DND-41 (cell line): ENCODE results near the gene IRS2.

Experiments
- ATAC-seq: fragments of 200-7000 bp; cut with Tn5 transposase; 3 replicates; pipeline ENCODE4 v1.9.1; 2021; ENCODE audit warnings: low read depth; ENCODE audit not compliant: insufficient read depth
- DNase-seq: peaks from one replicate; pipeline ENCODE4 v3.0.0-alpha.2; 2020
- H2AFZ ChIP-seq: 2 replicates; pipeline ENCODE4 v1.6.0; 2012; ENCODE audit warnings: low read depth, low read length
- H3K27ac ChIP-seq: 2 replicates; pipeline ENCODE4 v1.5.1; 2012; ENCODE audit warnings: low read length, inconsistent platforms
- H3K27me3 ChIP-seq: fragments of 200-600 bp; sonication (generic); 2 replicates; pipeline ENCODE4 v1.6.0; 2012; ENCODE audit warnings: low read length, mild to moderate bottlenecking, inconsistent platforms; ENCODE audit not compliant: insufficient read depth, poor library complexity
- H3K36me3 ChIP-seq: 2 replicates; pipeline ENCODE4 v1.5.1; 2012; ENCODE audit warnings: low read length, inconsistent platforms; ENCODE audit not compliant: insufficient read depth
- H3K4me1 ChIP-seq: 2 replicates; pipeline ENCODE4 v1.5.1; 2012; ENCODE audit warnings: mild to moderate bottlenecking, low read length; ENCODE audit not compliant: insufficient read depth
- H3K4me2 ChIP-seq: 2 replicates; pipeline ENCODE4 v1.6.0; 2012; ENCODE audit warnings: mild to moderate bottlenecking, moderate library complexity, low read length, inconsistent platforms; ENCODE audit not compliant: insufficient read depth
- H3K4me3 ChIP-seq, 2 experiments: fragments of 200-600 bp in 1 of 2; shearing (Covaris generic) in 1 of 2; 2 replicates each; pipeline ENCODE4 v1.5.1; 2012 to 2016; ENCODE audit warnings: inconsistent platforms in 2 of 2, low read length in 2 of 2, mild to moderate bottlenecking in 2 of 2, low read depth in 1 of 2, moderate library complexity in 1 of 2
- H3K79me2 ChIP-seq: 2 replicates; pipeline ENCODE4 v1.6.0; 2012; ENCODE audit warnings: low read length, inconsistent platforms; ENCODE audit not compliant: insufficient read depth
- H3K9ac ChIP-seq: 2 replicates; pipeline ENCODE4 v1.6.0; 2012; ENCODE audit warnings: low read depth, mild to moderate bottlenecking, inconsistent platforms, low read length, moderate library complexity
- H3K9me3 ChIP-seq: 2 replicates; pipeline ENCODE4 v1.5.1; 2012; ENCODE audit warnings: low read length, moderate library complexity, mild to moderate bottlenecking, inconsistent platforms; ENCODE audit not compliant: insufficient read depth, severe bottlenecking
- H4K20me1 ChIP-seq: 2 replicates; pipeline ENCODE4 v1.6.0; 2012; ENCODE audit warnings: low read length; ENCODE audit not compliant: insufficient read depth
- EZH2 ChIP-seq: IDR thresholded peaks from 3 replicates; pipeline ENCODE4 v1.6.1; 2012; ENCODE audit warnings: borderline replicate concordance, low read depth, mild to moderate bottlenecking, moderate library complexity, low read length, inconsistent platforms; ENCODE audit not compliant: severe bottlenecking
- TF ChIP-seq, protein P1 (sequence below): IDR thresholded peaks from 2 replicates; pipeline ENCODE4 v1.5.1; 2012; ENCODE audit warnings: borderline replicate concordance, low read length, moderate library complexity, mild to moderate bottlenecking; ENCODE audit not compliant: poor library complexity, severe bottlenecking; ENCODE audit errors: extremely low read depth

Gene IRS2

DNA sequence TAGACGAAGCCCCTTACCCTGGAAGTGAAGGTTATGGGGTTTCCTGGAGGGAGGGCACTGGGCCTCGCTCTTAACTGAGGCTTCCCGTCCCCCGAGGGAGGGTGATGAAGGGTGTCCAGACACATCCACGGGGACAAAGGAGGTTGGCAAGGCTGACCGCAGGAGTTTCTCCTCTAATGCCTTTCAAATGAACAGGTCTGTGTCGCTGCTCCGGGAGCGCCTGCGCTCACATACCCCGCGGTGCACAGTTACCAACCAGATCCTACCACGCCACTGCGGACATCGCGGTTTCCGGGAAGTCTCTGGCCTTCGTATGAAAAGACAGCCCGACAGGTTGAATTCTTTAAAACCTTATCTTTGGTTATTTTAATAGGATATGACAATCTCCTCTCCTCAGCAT lies 41.3 kb downstream of the IRS2 start:
- Histone ChIP-seq H4K20me1 (no peaks in the 10 kb centered on the region), H3K9me3 (no peaks in the 10 kb centered on the region), H3K27ac (peak overlapping the region; percentile 66; the same call in 1 of the 2 replicates), H3K36me3 (no peaks in the 10 kb centered on the region), H3K4me1 (peaks cover 22% of the 10 kb centered on the region), H3K4me2 (no peak overlapping the region), H3K4me3 (no peak overlapping the region), H3K79me2 (no peaks in the 10 kb centered on the region), H2AFZ (no peak overlapping the region), H3K27me3 (no peaks in the 10 kb centered on the region), H3K9ac (no peak overlapping the region)
- DNase-seq (no peak), ATAC-seq (no peak)
- TF ChIP-seq EZH2 = no peak
- TF ChIP-seq, protein P1, sequence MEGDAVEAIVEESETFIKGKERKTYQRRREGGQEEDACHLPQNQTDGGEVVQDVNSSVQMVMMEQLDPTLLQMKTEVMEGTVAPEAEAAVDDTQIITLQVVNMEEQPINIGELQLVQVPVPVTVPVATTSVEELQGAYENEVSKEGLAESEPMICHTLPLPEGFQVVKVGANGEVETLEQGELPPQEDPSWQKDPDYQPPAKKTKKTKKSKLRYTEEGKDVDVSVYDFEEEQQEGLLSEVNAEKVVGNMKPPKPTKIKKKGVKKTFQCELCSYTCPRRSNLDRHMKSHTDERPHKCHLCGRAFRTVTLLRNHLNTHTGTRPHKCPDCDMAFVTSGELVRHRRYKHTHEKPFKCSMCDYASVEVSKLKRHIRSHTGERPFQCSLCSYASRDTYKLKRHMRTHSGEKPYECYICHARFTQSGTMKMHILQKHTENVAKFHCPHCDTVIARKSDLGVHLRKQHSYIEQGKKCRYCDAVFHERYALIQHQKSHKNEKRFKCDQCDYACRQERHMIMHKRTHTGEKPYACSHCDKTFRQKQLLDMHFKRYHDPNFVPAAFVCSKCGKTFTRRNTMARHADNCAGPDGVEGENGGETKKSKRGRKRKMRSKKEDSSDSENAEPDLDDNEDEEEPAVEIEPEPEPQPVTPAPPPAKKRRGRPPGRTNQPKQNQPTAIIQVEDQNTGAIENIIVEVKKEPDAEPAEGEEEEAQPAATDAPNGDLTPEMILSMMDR = no peak

DNA sequence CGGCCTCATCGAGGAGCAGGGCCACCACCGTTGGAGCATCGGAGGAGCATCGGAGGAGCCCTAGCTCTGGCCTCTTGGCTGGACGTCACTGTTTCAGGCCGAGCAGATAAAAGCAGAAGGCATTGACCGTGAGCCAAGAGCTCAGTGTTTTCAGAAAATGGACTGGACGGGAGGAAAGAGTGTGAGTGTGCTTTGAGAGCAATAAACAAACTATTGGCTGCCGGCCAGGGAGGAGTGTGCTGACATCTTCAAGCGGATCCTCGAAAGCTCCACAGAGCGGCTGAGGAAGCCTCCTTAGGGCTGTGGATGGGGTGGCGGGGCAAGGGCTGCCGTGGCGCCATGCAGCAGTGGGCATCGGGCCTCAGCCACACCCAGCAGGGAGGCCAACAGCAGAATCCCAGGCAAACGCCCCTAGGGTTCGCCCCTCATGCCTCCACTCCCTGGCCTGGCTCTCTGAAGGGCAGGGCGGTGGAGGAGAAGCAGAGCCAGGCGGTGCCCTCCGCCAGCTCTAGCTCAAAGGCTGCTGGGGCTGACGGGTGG lies 41.8 kb downstream of the IRS2 start:
- no peaks in the 10 kb centered on the region for H3K9me3 ChIP-seq
- H3K27ac ChIP-seq = peak overlapping the region; percentile 66
- TF ChIP-seq EZH2 = no peak
- TF ChIP-seq, protein P1 = no peak
- H4K20me1 ChIP-seq = no peaks in the 10 kb centered on the region
- no peaks in the 10 kb centered on the region for H3K27me3 ChIP-seq
- H3K36me3 ChIP-seq = no peaks in the 10 kb centered on the region
- H3K79me2 ChIP-seq = no peaks in the 10 kb centered on the region
- no peak overlapping the region for H2AFZ ChIP-seq
- H3K4me3 ChIP-seq = peak overlapping the region in 1 of 2 experiments; percentile 3; a peak in 1 of 4 replicates
- H3K9ac ChIP-seq = peak overlapping the region; percentile 29; the same call in 1 of the 2 replicates
- peaks cover 22% of the 10 kb centered on the region for H3K4me1 ChIP-seq
- ATAC-seq (no peak), DNase-seq (no peak)
- H3K4me2 ChIP-seq = peak overlapping the region; percentile 43

DNA sequence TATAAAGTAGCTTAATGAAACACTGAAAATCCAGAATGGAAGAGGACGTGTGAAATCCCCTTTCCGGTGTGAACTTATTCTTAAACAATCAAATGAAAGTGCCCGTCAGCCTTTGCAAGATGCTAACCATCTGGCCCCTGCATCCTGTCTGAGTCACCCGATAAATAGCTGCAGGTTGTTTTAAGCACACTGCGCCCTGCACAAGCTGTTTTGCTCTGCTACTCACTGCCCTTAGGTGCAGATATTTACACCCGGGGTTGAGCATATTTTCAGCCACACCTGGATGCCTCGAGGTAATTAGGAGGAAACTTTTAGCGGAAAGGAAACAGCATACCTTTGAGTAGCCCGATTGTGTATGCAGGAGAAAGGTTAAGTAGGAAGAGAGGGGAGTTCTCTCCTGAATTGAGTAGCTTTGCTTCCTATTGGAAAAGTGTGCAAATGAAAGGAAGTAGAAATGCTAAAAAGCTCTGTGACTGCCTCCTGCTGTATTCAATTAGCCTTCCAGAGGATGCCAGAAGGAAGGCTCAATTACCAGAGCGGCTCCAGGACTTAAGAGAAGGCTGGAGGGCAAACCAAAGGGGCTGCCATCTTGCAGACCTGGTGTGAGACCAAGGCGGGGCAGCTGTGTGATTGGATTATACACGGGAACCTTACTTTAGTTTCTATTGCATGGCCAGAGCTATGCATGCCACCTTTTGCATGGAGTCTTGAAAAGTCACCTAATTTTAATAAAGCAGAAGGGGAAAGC lies 42.5 kb downstream of the IRS2 start:
- H2AFZ ChIP-seq = peak overlapping the region; percentile 25; the same call in 1 of the 2 replicates
- no peaks in the 10 kb centered on the region for H3K9me3 ChIP-seq
- H4K20me1 ChIP-seq = no peaks in the 10 kb centered on the region
- ATAC-seq = peak; percentile 98
- peaks cover 22% of the 10 kb centered on the region for H3K4me1 ChIP-seq
- peak; percentile 77 for DNase-seq
- H3K4me3 ChIP-seq = peak overlapping the region in 1 of 2 experiments; percentile 3; a peak in 1 of 4 replicates
- peak overlapping the region; percentile 43 for H3K4me2 ChIP-seq
- no peaks in the 10 kb centered on the region for H3K36me3 ChIP-seq
- TF ChIP-seq, protein P1 = no peak
- TF ChIP-seq EZH2 = no peak
- H3K27ac ChIP-seq = peak overlapping the region; percentile 66
- no peaks in the 10 kb centered on the region for H3K27me3 ChIP-seq
- peak overlapping the region; percentile 29 for H3K9ac ChIP-seq
- H3K79me2 ChIP-seq = no peaks in the 10 kb centered on the region
